Karpas-422 (cell line): ENCODE data around the gene NGFR. TPM values are rescaled to one million over a fixed set of nuclear protein-coding genes. Genes with fewer than 3 reads are reported as not detected.

Experiments
- DNase-seq: peaks from one replicate; pipeline ENCODE4 v3.0.0-alpha.2; 2015
- H2AFZ ChIP-seq: fragments of 200-600 bp; sonication (generic); 2 replicates; pipeline ENCODE4 v1.6.1; 2014; ENCODE audit warnings: antibody characterized with exemption, low read length, mixed read lengths
- H3K27ac ChIP-seq: fragments of 200-600 bp; sonication (generic); 2 replicates; pipeline ENCODE4 v1.5.1; 2014; ENCODE audit warnings: mild to moderate bottlenecking, low read length, moderate library complexity
- H3K27me3 ChIP-seq: fragments of 200-600 bp; sonication (generic); 2 replicates; pipeline ENCODE4 v1.6.1; 2014; ENCODE audit warnings: low read length, mixed read lengths
- H3K36me3 ChIP-seq: fragments of 200-600 bp; sonication (generic); 2 replicates; pipeline ENCODE4 v1.6.1; 2014; ENCODE audit warnings: low read length, mixed read lengths; ENCODE audit not compliant: insufficient read depth
- H3K4me1 ChIP-seq: fragments of 200-600 bp; sonication (generic); 2 replicates; pipeline ENCODE4 v1.6.1; 2014; ENCODE audit warnings: mild to moderate bottlenecking, low read length, mixed read lengths
- H3K4me2 ChIP-seq: fragments of 200-600 bp; sonication (generic); 2 replicates; pipeline ENCODE4 v1.6.1; 2014; ENCODE audit warnings: low read length, low read depth, mild to moderate bottlenecking; ENCODE audit not compliant: poor library complexity, severe bottlenecking
- H3K4me3 ChIP-seq: fragments of 200-600 bp; sonication (generic); 2 replicates; pipeline ENCODE4 v1.5.1; 2014; ENCODE audit warnings: mild to moderate bottlenecking, antibody characterized with exemption, low read length, mixed read lengths
- H3K79me2 ChIP-seq: fragments of 200-600 bp; sonication (generic); 2 replicates; pipeline ENCODE4 v1.6.1; 2014; ENCODE audit warnings: mild to moderate bottlenecking, low read length, mixed read lengths
- H3K9ac ChIP-seq: fragments of 200-600 bp; sonication (generic); 2 replicates; pipeline ENCODE4 v1.6.0; 2014; ENCODE audit warnings: low read length
- H3K9me2 ChIP-seq: fragments of 200-600 bp; sonication (generic), shearing (Covaris generic); replicated peaks from 2 replicates; pipeline ENCODE4 v1.6.0; 2014; ENCODE audit warnings: mild to moderate bottlenecking, low read length, moderate library complexity; ENCODE audit not compliant: insufficient read depth
- H3K9me3 ChIP-seq: fragments of 300-700, 200-600 bp; sonication (generic); 2 replicates; pipeline ENCODE4 v1.6.1; 2014; ENCODE audit warnings: low read length, mixed read lengths
- H4K20me1 ChIP-seq: fragments of 200-600 bp; sonication (generic); 2 replicates; pipeline ENCODE4 v1.6.1; 2014; ENCODE audit warnings: mild to moderate bottlenecking, antibody characterized with exemption, low read length, low read depth; ENCODE audit not compliant: insufficient read depth
- total RNA-seq: library from RNA; depleted of rRNA; stranded (reverse); fragments of >200 nt; shearing (Covaris generic); gene quantifications from 2 replicates; pipeline ENCODE4 v1.2.3, GENCODE V29; 2014; ENCODE audit warnings: low replicate concordance

NGFR gene
- total RNA-seq, 1 experiment from 2014 or later, result 0.07 TPM

DNA sequence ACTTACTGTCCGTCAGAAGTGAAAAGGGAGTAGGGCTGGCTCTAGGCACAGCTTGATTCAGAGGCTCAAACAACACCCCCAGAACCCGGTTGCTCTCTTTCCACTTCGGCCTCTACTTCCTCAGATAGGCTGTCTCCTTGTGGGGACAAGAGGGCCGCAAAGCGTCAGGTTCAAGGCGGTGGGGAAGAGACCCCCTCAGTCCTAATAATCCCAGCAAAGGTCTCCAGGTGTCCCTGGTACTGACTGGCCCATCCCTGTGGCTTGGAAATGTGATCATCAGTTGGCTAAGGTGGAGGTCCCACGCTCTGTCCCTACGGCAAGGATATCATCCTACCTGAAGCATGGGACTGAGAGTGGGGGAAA, 26.0 kb downstream of the NGFR start:
- H3K27ac ChIP-seq, result no peak overlapping the region
- no peaks in the 10 kb centered on the region for H4K20me1 ChIP-seq
- H3K4me2 ChIP-seq, result no peak overlapping the region
- no peaks in the 10 kb centered on the region for H3K79me2 ChIP-seq
- no peaks in the 10 kb centered on the region for H3K27me3 ChIP-seq
- H3K4me1 ChIP-seq, result peaks cover 9% of the 10 kb centered on the region
- H3K9me2 ChIP-seq, result no peaks in the 10 kb centered on the region
- no peaks in the 10 kb centered on the region for H3K9me3 ChIP-seq
- H3K9ac ChIP-seq, result no peak overlapping the region
- no peak overlapping the region for H3K4me3 ChIP-seq
- no peak overlapping the region for H2AFZ ChIP-seq
- no peaks in the 10 kb centered on the region for H3K36me3 ChIP-seq
- no peak for DNase-seq

DNA sequence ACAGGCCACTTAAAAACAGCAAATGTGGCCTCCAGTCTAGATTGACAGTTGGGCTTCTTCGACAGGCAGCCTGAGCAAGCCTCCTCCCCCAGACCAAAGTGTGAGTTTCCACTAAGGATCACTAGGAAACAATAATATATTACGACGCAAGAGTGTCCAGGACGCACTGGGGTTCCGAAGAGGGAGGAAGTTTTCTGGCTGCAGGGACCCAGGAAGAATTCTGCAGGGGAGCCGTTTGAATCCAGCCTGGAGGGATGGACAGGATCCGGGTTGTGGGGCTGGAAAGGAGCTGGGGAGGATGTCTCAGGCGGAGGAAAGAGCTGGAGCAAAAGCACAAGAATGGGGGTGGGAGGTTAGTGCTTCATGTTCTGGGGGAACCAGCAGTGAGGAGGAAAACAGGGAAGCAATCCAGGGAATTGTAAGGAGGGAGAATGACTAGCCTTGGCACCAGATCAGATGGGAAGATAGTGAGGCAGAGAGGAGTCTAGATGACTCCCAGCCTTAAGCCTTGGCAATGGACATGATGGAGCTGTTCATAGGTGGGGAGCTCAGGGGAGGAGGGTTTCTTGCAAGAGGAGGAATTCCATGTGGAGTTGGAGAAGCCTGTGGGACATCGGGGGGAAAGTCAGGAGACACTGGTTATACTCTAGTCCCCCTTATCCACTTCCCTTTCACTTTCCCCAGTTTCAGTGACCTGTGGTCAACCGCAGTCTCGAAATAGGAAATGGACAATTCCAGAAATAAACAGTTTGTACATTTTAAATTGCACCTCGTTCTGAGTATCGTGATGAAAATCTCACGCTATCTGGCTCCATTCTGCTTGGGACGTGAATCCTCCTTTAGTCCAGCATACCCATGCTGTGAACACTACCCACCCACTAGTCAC, 26.6 kb downstream of the NGFR start:
- no peak overlapping the region for H3K9ac ChIP-seq
- no peaks in the 10 kb centered on the region for H3K9me2 ChIP-seq
- no peak overlapping the region for H3K4me3 ChIP-seq
- no peak overlapping the region for H3K27ac ChIP-seq
- H3K79me2 ChIP-seq, result no peaks in the 10 kb centered on the region
- H3K4me1 ChIP-seq, result peaks cover 9% of the 10 kb centered on the region
- no peaks in the 10 kb centered on the region for H3K9me3 ChIP-seq
- DNase-seq, result no peak
- no peaks in the 10 kb centered on the region for H4K20me1 ChIP-seq
- H3K4me2 ChIP-seq, result no peak overlapping the region
- H3K27me3 ChIP-seq, result no peaks in the 10 kb centered on the region
- H3K36me3 ChIP-seq, result no peaks in the 10 kb centered on the region
- H2AFZ ChIP-seq, result no peak overlapping the region

DNA sequence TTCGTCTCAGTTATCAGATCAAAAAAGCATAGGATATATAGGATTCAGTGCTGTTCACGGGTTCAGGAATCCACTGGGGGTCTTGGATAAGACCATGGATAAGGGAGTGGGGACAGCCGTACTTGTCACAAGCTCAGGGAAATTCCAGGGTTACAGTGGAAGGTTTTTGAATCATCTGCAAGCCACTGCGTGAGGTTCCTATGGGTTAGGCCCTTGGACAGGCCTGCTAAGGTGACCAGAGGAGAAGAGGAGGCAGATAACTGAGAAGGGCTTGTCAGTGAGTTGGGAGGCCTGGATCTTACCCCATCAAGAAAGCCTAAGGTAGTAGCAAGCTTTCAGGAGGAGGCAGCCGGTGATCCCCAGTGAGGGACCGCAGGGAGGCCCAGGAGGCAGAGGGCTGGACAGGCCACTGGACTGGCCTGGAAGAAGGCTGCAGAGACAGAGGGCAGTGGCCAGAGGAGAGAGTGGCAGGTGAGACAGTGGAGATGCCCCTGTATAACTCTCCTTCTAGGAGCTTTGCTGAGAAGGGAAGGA, 27.3 kb downstream of the NGFR start:
- no peaks in the 10 kb centered on the region for H3K36me3 ChIP-seq
- H3K4me3 ChIP-seq, result no peak overlapping the region
- peaks cover 9% of the 10 kb centered on the region for H3K4me1 ChIP-seq
- no peaks in the 10 kb centered on the region for H3K79me2 ChIP-seq
- H3K9ac ChIP-seq, result no peak overlapping the region
- no peak overlapping the region for H3K27ac ChIP-seq
- H3K9me2 ChIP-seq, result no peaks in the 10 kb centered on the region
- no peaks in the 10 kb centered on the region for H3K27me3 ChIP-seq
- no peak overlapping the region for H3K4me2 ChIP-seq
- DNase-seq, result no peak
- H2AFZ ChIP-seq, result no peak overlapping the region
- no peaks in the 10 kb centered on the region for H4K20me1 ChIP-seq
- H3K9me3 ChIP-seq, result no peaks in the 10 kb centered on the region

DNA sequence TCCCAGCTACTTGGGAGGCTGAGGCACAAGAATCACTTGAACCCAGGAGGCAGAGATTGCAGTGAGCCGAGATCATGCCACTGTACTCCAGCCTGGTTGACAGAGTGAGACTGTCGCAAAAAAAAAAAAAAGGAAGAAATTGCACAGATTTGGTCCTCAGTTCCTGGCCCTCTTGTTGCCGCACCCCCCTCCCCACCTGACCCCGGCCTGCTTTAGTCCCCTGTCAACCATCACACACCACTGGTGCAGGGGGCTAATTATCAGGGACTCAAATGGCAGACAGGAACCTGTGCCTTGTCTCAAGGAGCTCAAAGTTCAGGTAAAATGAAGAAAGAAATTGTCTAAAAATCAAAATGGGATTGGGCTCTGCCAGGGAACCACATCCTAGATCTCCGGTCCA, 28.1 kb downstream of the NGFR start:
- H3K36me3 ChIP-seq, result no peaks in the 10 kb centered on the region
- peak overlapping the region; percentile 76; the same call in 1 of the 2 replicates for H2AFZ ChIP-seq
- no peak overlapping the region for H3K4me2 ChIP-seq
- no peaks in the 10 kb centered on the region for H3K9me3 ChIP-seq
- no peak overlapping the region for H3K4me3 ChIP-seq
- H3K27me3 ChIP-seq, result no peaks in the 10 kb centered on the region
- no peaks in the 10 kb centered on the region for H3K79me2 ChIP-seq
- DNase-seq, result no peak
- no peak overlapping the region for H3K9ac ChIP-seq
- no peaks in the 10 kb centered on the region for H3K9me2 ChIP-seq
- no peak overlapping the region for H3K27ac ChIP-seq
- H3K4me1 ChIP-seq, result peaks cover 9% of the 10 kb centered on the region
- H4K20me1 ChIP-seq, result no peaks in the 10 kb centered on the region

DNA sequence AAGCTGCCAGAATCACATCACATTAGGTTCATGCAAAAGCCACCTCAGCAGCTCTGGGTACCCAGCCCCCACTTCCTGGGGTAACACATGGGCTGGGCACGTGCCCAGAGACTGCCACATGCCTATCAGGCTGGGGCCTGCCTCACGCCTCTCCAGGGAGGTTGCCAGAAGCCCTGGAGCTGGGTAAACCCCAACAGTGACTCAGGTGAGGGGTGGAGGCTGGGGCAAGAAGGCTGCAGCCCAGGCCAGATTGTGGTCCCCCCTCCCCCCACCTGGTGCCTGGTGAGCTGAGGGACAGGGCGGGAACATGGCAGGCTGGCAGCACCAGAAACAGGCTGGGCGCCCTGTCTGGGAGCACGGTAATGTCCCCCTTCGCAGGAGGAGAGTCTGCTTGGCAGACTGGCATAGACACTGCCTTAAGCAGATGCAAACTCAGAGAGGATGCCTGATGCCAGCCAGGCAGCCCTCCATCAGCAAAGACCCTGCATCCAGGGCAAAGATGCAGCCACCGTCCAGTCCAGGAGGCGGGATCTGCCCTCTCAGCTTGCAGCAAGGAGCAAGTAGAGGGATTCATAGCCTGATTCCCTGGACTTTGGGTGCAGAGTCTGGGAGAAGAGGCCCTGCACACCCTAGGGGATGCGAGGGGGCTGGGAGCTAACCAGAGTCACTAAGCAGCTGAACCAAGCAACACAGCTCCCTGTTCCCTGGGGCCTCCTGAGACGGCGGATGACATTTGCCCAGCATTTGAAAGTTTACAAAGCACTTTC, 28.8 kb downstream of the NGFR start:
- peak overlapping the region; percentile 76; the same call in 1 of the 2 replicates for H2AFZ ChIP-seq
- H3K4me1 ChIP-seq, result peaks cover 9% of the 10 kb centered on the region
- H3K9me2 ChIP-seq, result no peaks in the 10 kb centered on the region
- H3K36me3 ChIP-seq, result no peaks in the 10 kb centered on the region
- H3K9ac ChIP-seq, result no peak overlapping the region
- no peaks in the 10 kb centered on the region for H3K79me2 ChIP-seq
- DNase-seq, result peak; percentile 67
- no peaks in the 10 kb centered on the region for H3K27me3 ChIP-seq
- no peak overlapping the region for H3K27ac ChIP-seq
- H3K4me2 ChIP-seq, result no peak overlapping the region
- H3K4me3 ChIP-seq, result no peak overlapping the region
- no peaks in the 10 kb centered on the region for H3K9me3 ChIP-seq
- H4K20me1 ChIP-seq, result no peaks in the 10 kb centered on the region

DNA sequence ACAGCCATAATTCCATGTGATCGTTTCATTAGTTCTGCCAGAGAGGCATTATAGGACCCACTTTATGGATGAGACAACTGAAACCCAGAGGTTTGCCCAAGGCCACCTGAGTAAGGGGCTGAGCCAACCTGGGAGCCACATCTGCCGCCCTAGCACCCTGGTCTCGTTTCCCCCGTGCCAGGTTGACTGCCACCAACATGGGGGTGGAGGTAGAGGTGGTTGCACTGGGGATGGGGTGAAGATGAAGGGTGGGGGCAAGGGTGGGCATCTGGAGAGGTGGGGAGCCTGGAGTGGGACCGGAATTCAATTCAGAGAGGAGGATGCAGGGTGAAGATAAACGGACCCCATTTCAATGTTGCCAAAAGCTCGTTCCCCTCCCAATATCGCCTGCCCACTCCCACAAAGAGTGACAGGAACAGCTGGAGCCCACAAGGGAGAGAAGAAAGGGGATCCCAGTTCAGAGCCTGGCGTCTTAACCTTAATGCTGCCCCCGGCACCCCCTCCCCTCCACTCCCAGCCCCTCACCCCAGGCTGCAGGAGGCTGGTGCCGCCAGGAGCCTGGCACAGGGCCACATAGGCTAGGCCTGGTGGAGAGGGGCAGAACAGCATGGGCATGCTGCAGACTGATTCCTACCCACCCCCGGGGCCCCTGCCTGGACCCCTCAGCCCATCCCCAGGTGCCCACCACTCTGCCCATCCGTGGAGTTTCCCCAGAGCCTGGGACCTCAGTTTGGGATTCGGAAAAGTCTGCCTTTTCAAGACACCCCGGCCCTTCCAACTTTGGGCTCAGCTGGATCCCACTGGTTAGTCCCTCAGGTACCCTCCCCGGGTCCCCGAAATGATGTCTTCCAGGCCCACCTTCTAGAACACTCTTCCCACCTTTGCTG, 29.6 kb downstream of the NGFR start:
- Histone ChIP-seq H3K9ac (no peak overlapping the region), H3K9me2 (no peaks in the 10 kb centered on the region), H3K4me3 (no peak overlapping the region), H3K36me3 (no peaks in the 10 kb centered on the region), H2AFZ (no peak overlapping the region), H3K27ac (no peak overlapping the region), H3K9me3 (no peaks in the 10 kb centered on the region), H3K4me1 (peaks cover 9% of the 10 kb centered on the region), H3K79me2 (no peaks in the 10 kb centered on the region), H3K27me3 (no peaks in the 10 kb centered on the region), H4K20me1 (no peaks in the 10 kb centered on the region), H3K4me2 (no peak overlapping the region)
- DNase-seq, result no peak

DNA sequence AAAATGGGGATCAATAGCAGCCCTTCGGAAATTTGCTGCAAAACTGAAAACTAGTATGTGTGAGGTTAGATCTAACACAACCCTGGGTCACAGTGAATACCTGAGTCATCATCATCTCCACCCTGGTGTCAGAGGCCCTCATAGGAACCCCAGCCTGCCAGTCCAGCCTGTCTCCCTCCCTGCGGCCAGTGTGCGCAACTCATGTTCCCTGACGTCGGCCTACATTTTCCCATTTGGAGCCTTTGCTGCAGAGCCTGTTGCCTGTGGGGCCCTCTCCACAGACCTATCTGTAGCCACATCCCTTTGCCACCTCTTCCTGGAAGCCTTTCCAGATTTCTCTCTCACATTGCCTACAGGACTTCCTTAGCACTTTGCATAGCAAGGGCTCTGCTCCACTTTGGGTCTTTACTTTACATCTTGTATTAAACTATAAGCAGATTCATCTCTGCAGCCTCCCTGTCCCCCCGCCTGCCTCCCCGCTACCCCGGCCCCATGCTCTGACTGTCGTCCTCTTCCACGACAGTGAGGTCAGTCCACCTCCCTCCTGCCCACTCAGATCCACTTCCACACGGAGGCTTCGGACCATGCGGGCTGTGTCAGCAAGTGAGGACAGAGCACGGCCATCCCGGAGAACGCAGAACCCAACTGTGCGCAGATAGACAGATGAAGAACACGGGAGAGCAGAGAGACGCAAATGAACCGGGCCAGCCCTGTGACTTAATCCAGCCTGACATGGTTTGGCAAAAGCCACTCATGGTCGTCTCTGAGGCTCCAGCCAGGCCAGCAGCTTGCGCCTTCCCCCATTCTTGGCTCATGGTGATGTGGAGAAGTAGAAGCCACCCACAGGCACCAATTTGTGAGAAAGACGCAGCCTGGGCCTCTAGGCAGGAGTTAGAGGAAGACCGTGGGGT, 31.0 kb downstream of the NGFR start:
- no peak overlapping the region for H3K4me2 ChIP-seq
- no peaks in the 10 kb centered on the region for H3K79me2 ChIP-seq
- no peak overlapping the region for H3K9ac ChIP-seq
- H3K27ac ChIP-seq, result no peak overlapping the region
- no peaks in the 10 kb centered on the region for H3K27me3 ChIP-seq
- H3K9me3 ChIP-seq, result no peaks in the 10 kb centered on the region
- H3K4me3 ChIP-seq, result no peak overlapping the region
- no peak overlapping the region for H2AFZ ChIP-seq
- no peaks in the 10 kb centered on the region for H3K9me2 ChIP-seq
- H4K20me1 ChIP-seq, result no peaks in the 10 kb centered on the region
- peaks cover 9% of the 10 kb centered on the region for H3K4me1 ChIP-seq
- no peak for DNase-seq
- H3K36me3 ChIP-seq, result no peaks in the 10 kb centered on the region
